ENCODE results near the gene ZNF407.

The ZNF407 gene

DNA sequence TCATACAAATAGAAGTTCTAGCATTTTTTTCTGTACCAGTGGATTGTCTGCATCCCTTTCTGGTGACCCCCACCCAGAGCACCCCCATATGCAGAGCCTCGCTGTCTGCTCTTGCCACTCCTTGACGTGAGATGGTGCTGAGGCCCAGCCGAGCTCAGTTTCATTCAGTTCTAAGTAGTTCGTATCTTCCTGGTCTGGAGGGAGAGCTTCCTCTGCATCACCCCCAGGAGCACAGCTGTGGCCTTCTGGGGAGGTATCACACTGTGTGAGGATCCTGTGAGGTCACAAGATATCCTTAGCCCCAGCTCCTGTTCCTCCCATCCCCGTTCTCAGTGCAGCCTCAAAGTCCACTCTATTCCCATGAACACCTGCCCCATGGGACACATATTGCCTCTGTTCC is 478.6 kb downstream of the ZNF407 start:
- H3K27ac ChIP-seq (ENCODE audit: low read depth, low read length): no peak overlapping the region
- TF ChIP-seq CTCF (IDR thresholded peaks at IDR 0.05; ENCODE audit: low read depth, low read length, poor library complexity, severe bottlenecking) (no peak), EZH2phosphoT487 (IDR thresholded peaks at IDR 0.05; ENCODE audit: borderline replicate concordance, low read length) (no peak)

DNA sequence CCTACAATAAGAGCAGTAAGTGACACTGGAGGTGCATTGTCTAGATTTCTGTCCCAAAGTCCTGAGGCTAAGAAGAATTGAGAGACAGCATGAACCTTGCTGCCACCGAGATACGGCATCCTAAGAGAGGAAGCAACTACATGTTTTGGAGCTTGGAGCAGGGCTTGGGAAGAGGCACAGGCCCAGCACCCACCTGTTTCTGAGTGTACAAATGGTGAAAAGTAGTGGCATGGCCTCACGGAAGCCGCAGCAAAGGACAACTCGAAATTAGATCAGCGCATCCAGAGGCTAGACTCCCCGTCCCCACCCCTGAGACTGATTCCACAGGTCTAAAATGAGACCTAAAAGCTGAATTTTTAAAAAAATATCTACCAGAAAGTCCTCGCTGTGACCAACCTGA is 483.8 kb downstream of the ZNF407 start:
- no peak overlapping the region for H3K4me3 ChIP-seq (ENCODE audit: low read length)
- H3K9me3 ChIP-seq (ENCODE audit: control insufficient read depth, insufficient read depth, low read length): peaks cover 8% of the 10 kb centered on the region; the same call in 1 of the 2 replicates
- no peaks in the 10 kb centered on the region for H3F3A ChIP-seq (ENCODE audit: control insufficient read depth, insufficient read depth)
- no peak overlapping the region for H3K27ac ChIP-seq (ENCODE audit: low read depth, low read length)
- H3K4me1 ChIP-seq (ENCODE audit: control insufficient read depth, low read length): no peaks in the 10 kb centered on the region
- H3K79me2 ChIP-seq (ENCODE audit: control insufficient read depth, low read length): no peaks in the 10 kb centered on the region
- H3K4me2 ChIP-seq (ENCODE audit: low read length): no peak overlapping the region
- H3K36me3 ChIP-seq (ENCODE audit: control insufficient read depth, low read length): no peaks in the 10 kb centered on the region
- H4K20me1 ChIP-seq (ENCODE audit: control insufficient read depth, insufficient read depth, low read depth, low read length): no peaks in the 10 kb centered on the region
- H3K27me3 ChIP-seq (ENCODE audit: control insufficient read depth, low read length): no peaks in the 10 kb centered on the region
- TF ChIP-seq EZH2phosphoT487 (IDR thresholded peaks at IDR 0.05; ENCODE audit: borderline replicate concordance, low read length): no peak
- no peak for TF ChIP-seq CTCF (IDR thresholded peaks at IDR 0.05; ENCODE audit: low read depth, low read length, poor library complexity, severe bottlenecking)
- no peaks in the 10 kb centered on the region for H3K9me2 ChIP-seq (replicated peaks; ENCODE audit: control insufficient read depth, low read length)

More for the DNA sequence above, 478.6 kb downstream of the ZNF407 start:
- no peak overlapping the region for H3K4me2 ChIP-seq (ENCODE audit: low read length)
- no peaks in the 10 kb centered on the region for H3K79me2 ChIP-seq (ENCODE audit: control insufficient read depth, low read length)
- no peaks in the 10 kb centered on the region for H4K20me1 ChIP-seq (ENCODE audit: control insufficient read depth, insufficient read depth, low read depth, low read length)
- H3K9me3 ChIP-seq (ENCODE audit: control insufficient read depth, insufficient read depth, low read length): peaks cover 4% of the 10 kb centered on the region; the same call in 1 of the 2 replicates
- H3F3A ChIP-seq (ENCODE audit: control insufficient read depth, insufficient read depth): 0 out of 2 replicates have a peak, but pooled peaks cover 3% of the 10 kb centered on the region
- no peak overlapping the region for H3K4me3 ChIP-seq (ENCODE audit: low read length)
- H3K4me1 ChIP-seq (ENCODE audit: control insufficient read depth, low read length): peaks cover 8% of the 10 kb centered on the region
- H3K9me2 ChIP-seq (replicated peaks; ENCODE audit: control insufficient read depth, low read length): no peaks in the 10 kb centered on the region
- no peaks in the 10 kb centered on the region for H3K27me3 ChIP-seq (ENCODE audit: control insufficient read depth, low read length)
- no peaks in the 10 kb centered on the region for H3K36me3 ChIP-seq (ENCODE audit: control insufficient read depth, low read length)

- H3K9me2 ChIP-seq (replicated peaks; ENCODE audit: control insufficient read depth, low read length): no peaks in the 10 kb centered on the region
- no peak overlapping the region for H3K27ac ChIP-seq (ENCODE audit: low read depth, low read length)
- H4K20me1 ChIP-seq (ENCODE audit: control insufficient read depth, insufficient read depth, low read depth, low read length): no peaks in the 10 kb centered on the region
- no peaks in the 10 kb centered on the region for H3K4me1 ChIP-seq (ENCODE audit: control insufficient read depth, low read length)
- TF ChIP-seq CTCF (IDR thresholded peaks at IDR 0.05; ENCODE audit: low read depth, low read length, poor library complexity, severe bottlenecking): no peak
- no peaks in the 10 kb centered on the region for H3K36me3 ChIP-seq (ENCODE audit: control insufficient read depth, low read length)
- H3K27me3 ChIP-seq (ENCODE audit: control insufficient read depth, low read length): no peaks in the 10 kb centered on the region
- H3K9me3 ChIP-seq (ENCODE audit: control insufficient read depth, insufficient read depth, low read length): peaks cover 19% of the 10 kb centered on the region; the same call in 1 of the 2 replicates
- H3K79me2 ChIP-seq (ENCODE audit: control insufficient read depth, low read length): no peaks in the 10 kb centered on the region
- no peak overlapping the region for H3K4me2 ChIP-seq (ENCODE audit: low read length)
- no peak overlapping the region for H3K4me3 ChIP-seq (ENCODE audit: low read length)
- no peaks in the 10 kb centered on the region for H3F3A ChIP-seq (ENCODE audit: control insufficient read depth, insufficient read depth)
These were observed 485.5 kb downstream of the ZNF407 start for GRCh38 chr18:75083131-75083530.
